ENCODE results near the gene ANTXR1. TPM values are rescaled to one million over a fixed set of nuclear protein-coding genes. Genes with fewer than 3 reads are reported as not detected.

The ANTXR1 gene
- total and polyA plus RNA-seq, 2 donors (not counting 3 experiments of a cell fraction or from before 2014, with no cell fraction given) = 4.2 to 17.3 TPM

- POLR2A ChIA-PET = no interaction called here
These were observed 200.8 kb downstream of the ANTXR1 start for GRCh38 chr2:69213782-69214181.

More at GRCh38 chr2:69213782-69214181, 200.8 kb downstream of the ANTXR1 start:
- CTCF ChIA-PET = interaction anchor here (1.2 to 1.7 kb wide), 2 partner anchors 26 to 42 kb away, joined by 3 to 4 read pairs; no protein-coding TSS in a partner anchor
- H3K27ac ChIP-seq (ENCODE audit: insufficient read depth, low read depth, low read length) = no peak overlapping the region
- FAIRE-seq = peak; percentile 33
- BruUV-seq (replicated peaks) = no TSS peak
- H4K20me1 ChIP-seq (replicated peaks; ENCODE audit: control insufficient read depth, extremely low read depth, insufficient read depth, low read length) = no peaks in the 10 kb centered on the region
- H3K4me3 ChIP-seq (replicated peaks in 1 of 3; ENCODE audit: insufficient read depth in 1 of 3, low read depth in 1 of 3, low read length in 3 of 3) = no peak overlapping the region
- H3K4me1 ChIP-seq (ENCODE audit: control insufficient read depth, extremely low read depth, insufficient read depth, low read length) = peaks cover 17% of the 10 kb centered on the region
- no peaks in the 10 kb centered on the region for H3K9me3 ChIP-seq (replicated peaks; ENCODE audit: control insufficient read depth, insufficient read depth, low read length)
- H2AFZ ChIP-seq (ENCODE audit: low read depth, low read length) = no peak overlapping the region
- H3K9ac ChIP-seq (replicated peaks; ENCODE audit: extremely low read depth, insufficient read depth, low read length) = no peak overlapping the region
- intact Hi-C loops (cut with micrococcal nuclease) (loop anchor here (2.0 kb wide), 1 partner anchor 93 kb away; no protein-coding TSS in a partner anchor), dilution Hi-C loops (cut with MboI; ENCODE audit: extremely low pct_ligation_motif_present, low sequenced_read_pairs) (no loop called here)
- DNase-seq (ENCODE audit: low read depth, low spot score) = no peak
- no peaks in the 10 kb centered on the region for H3K9me1 ChIP-seq (replicated peaks; ENCODE audit: control insufficient read depth, extremely low read depth, insufficient read depth, low read length)
- TF ChIP-seq MAX (IDR thresholded peaks at IDR 0.05; ENCODE audit: insufficient read depth, insufficient read length) (no peak), FOS (IDR thresholded peaks at IDR 0.05; ENCODE audit: borderline replicate concordance, insufficient read depth, low read length) (no peak), GATA2 (IDR thresholded peaks at IDR 0.05; ENCODE audit: insufficient read depth, insufficient read length, low read depth, low read length) (no peak), EZH2 (IDR thresholded peaks at IDR 0.05; ENCODE audit: borderline replicate concordance, low read depth, low read length, severe bottlenecking) (no peak), MYC (IDR thresholded peaks at IDR 0.05; ENCODE audit: low read depth, low read length) (no peak), CTCF (IDR thresholded peaks at IDR 0.05; ENCODE audit: extremely low read depth in 1 of 2, insufficient read depth in 1 of 2, low read depth in 1 of 2, low read length in 2 of 2) (no peak), POLR2AphosphoS5 (IDR thresholded peaks at IDR 0.05; ENCODE audit: insufficient read depth, low read depth, low read length) (no peak), JUN (IDR thresholded peaks at IDR 0.05; ENCODE audit: borderline replicate concordance, insufficient read depth, insufficient read length, low read depth) (no peak), POLR2A (IDR thresholded peaks at IDR 0.05; ENCODE audit: low read depth, low read length) (no peak)
- no peaks in the 10 kb centered on the region for H3K36me3 ChIP-seq (ENCODE audit: control insufficient read depth in 2 of 2, extremely low read depth in 1 of 2, insufficient read depth in 2 of 2, low read length in 2 of 2)
- H3K27me3 ChIP-seq (ENCODE audit: control insufficient read depth in 2 of 2, insufficient read depth in 2 of 2, low read length in 2 of 2) = no peaks in the 10 kb centered on the region
- H3K4me2 ChIP-seq (ENCODE audit: insufficient read depth, low read length) = no peak overlapping the region
- H3K79me2 ChIP-seq (ENCODE audit: control insufficient read depth, insufficient read depth, low read length) = no peaks in the 10 kb centered on the region
